ENCODE measurements around the gene SLC45A3.

GRCh38 chr1:205631010-205631767, 49.1 kb downstream of the SLC45A3 start:
- TF ChIP-seq CTCF (conservative IDR thresholded peaks at IDR 0.05 in 1 of 2, IDR thresholded peaks at IDR 0.05 in 1 of 2; ENCODE audit: low read depth in 1 of 2, low read length in 2 of 2) (no peak), EZH2 (IDR thresholded peaks at IDR 0.05; ENCODE audit: low read length, missing control alignments) (no peak)

Measured in fibroblast of lung (primary cell).